ENCODE measurements around the gene CHPF. TPM values are rescaled to one million over a fixed set of nuclear protein-coding genes. Genes with fewer than 3 reads are reported as not detected.

Gene CHPF
- total and polyA plus RNA-seq, 11 donors: 74.1 to 209 (median 138) TPM

DNA sequence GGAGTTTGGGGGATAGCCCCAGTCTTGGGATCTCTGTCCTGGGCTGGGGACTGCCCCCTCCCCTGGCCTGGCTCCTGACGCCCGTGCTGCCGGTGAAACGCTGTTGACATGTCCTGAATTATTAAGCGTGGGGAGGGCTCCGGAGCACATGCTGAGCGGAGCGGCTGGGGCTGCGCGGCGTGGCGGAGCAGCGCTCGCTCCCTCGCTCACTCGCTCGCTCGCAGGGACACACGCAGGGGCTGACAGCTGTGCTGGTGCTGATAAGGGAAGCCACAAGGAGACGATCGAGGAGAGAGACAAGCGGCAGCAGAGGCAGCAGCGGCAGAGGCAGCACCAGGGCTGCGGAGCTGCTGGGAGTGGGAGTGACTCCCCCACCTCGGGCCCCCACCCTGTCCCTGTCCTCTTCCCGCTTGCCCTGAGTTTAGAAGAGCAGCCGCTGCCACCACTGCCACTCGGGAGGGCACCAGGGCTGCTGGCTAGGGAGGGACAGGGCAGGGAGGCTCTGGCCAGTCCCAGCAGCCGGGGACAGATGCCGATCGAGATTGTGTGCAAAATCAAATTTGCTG lies 29.3 kb downstream of the CHPF start, which contains the start of gene ASIC4:
Gene ASIC4, plus strand, starts transcription at position 287 of the 566 bp plus-strand sequence. Its CDS starts 243 bp downstream, at position 530.
- Histone ChIP-seq H3K4me3 (peak within 1 kb of the TSS in 1 of 12 donors; percentile 5), H3K27me3 (peaks cover 0 to 66% (median 36%) of the 10 kb centered on the region in 9 donors)
- WGBS, 4 donors: 4 to 7% (median 5%) methylated on average over 19 to 31 of the region's 31 CpGs

DNA sequence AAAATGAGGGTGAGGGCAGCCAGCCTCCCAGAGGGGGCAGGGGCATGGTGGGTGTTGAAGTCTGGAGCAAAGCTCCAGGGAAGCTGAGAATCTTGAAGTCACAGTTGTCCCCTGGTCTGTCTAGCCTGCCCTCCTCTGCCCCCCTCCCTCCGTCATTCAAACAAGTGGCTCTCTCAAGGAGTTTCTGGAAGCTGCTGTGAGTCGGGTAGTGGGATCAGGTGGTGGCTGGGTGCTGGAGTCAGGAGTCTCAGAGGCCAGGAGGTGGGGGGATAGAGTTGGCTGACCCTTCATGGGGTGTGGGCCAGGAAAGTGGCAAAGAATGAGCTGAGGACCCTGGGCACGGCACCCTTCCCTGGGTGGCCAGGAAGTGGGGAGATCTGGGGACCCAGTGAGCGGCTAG lies 29.8 kb downstream of the CHPF start:
- 14 to 32% (median 25%) methylated on average over 3 to 4 of the region's 4 CpGs for WGBS, 4 donors
- Histone ChIP-seq H3K27ac (no peak overlapping the region), H3K36me3 (no peaks in the 10 kb centered on the region), H3K4me3 (no peak overlapping the region), H3K4me1 (peaks cover 0 to 41% (median 21%) of the 10 kb centered on the region in 12 donors), H3K27me3 (peaks cover 0 to 66% (median 36%) of the 10 kb centered on the region in 9 donors), H3K9me3 (no peaks in the 10 kb centered on the region)
- DNase-seq (no peak), ATAC-seq (no peak)
- intact Hi-C loops (cut with DNase I): no loop called here
- no peak for TF ChIP-seq POLR2A (IDR thresholded peaks at IDR 0.05)
- TF ChIP-seq, protein P1, sequence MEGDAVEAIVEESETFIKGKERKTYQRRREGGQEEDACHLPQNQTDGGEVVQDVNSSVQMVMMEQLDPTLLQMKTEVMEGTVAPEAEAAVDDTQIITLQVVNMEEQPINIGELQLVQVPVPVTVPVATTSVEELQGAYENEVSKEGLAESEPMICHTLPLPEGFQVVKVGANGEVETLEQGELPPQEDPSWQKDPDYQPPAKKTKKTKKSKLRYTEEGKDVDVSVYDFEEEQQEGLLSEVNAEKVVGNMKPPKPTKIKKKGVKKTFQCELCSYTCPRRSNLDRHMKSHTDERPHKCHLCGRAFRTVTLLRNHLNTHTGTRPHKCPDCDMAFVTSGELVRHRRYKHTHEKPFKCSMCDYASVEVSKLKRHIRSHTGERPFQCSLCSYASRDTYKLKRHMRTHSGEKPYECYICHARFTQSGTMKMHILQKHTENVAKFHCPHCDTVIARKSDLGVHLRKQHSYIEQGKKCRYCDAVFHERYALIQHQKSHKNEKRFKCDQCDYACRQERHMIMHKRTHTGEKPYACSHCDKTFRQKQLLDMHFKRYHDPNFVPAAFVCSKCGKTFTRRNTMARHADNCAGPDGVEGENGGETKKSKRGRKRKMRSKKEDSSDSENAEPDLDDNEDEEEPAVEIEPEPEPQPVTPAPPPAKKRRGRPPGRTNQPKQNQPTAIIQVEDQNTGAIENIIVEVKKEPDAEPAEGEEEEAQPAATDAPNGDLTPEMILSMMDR (IDR thresholded peaks at IDR 0.05): no peak

More for the DNA sequence above, 29.3 kb downstream of the CHPF start, which contains the start of gene ASIC4:
- ATAC-seq (peak in 2 of 4 donors; percentile 13 to 16), DNase-seq (no peak)
- intact Hi-C loops (cut with DNase I): no loop called here
- Histone ChIP-seq H3K4me1 (peaks cover 0 to 36% (median 16%) of the 10 kb centered on the region in 12 donors), H3K9me3 (no peaks in the 10 kb centered on the region), H3K36me3 (no peaks in the 10 kb centered on the region), H3K27ac (no peak within 1 kb of the TSS)
- TF ChIP-seq, protein P1 (IDR thresholded peaks at IDR 0.05): no peak
- no peak for TF ChIP-seq POLR2A (IDR thresholded peaks at IDR 0.05)

DNA sequence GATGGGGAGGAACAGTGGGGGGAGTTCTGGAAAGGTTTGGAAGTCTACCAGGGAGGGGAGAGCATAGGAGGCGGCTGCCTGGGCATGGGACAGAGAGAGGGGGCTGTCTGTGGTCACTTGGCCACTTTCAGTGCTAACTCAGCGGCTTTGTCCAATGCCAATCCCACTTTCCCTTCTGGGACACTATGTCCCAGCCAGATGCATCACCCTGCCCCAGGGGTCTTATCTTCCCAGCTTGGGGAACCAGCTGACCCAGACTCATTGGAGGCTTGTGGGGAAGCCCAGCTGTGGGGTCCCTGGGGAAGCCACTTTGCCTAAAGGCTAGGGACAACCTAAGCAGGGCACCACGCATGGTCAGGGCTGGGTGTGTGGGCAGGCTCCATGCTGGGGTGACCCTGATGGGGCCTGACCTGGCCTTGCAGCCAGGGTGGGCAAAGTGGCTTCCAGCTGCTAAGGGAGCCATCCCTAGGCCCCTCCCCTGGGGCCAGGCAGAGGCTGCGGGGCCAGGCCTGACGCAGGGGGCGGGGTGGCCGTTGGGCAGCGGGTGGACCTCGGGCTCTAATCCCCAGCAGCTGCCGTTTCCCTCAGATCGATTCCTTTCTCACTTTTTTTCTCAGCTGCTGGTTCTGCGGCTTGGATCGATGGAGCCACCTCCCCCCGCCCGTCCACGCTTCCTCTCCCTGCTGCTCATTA lies 30.9 kb downstream of the CHPF start:
- Histone ChIP-seq H3K4me1 (peaks cover 0 to 52% (median 23%) of the 10 kb centered on the region in 12 donors), H3K4me3 (no peak overlapping the region), H3K27ac (no peak overlapping the region), H3K9me3 (no peaks in the 10 kb centered on the region), H3K27me3 (peaks cover 0 to 62% (median 36%) of the 10 kb centered on the region in 9 donors), H3K36me3 (no peaks in the 10 kb centered on the region)
- TF ChIP-seq, protein P1 (IDR thresholded peaks at IDR 0.05): no peak
- TF ChIP-seq POLR2A (IDR thresholded peaks at IDR 0.05): no peak
- ATAC-seq (no peak), DNase-seq (no peak)
- intact Hi-C loops (cut with DNase I): no loop called here
- 37 to 61% (median 42%) methylated on average over 16 of the region's 16 CpGs for WGBS, 4 donors

DNA sequence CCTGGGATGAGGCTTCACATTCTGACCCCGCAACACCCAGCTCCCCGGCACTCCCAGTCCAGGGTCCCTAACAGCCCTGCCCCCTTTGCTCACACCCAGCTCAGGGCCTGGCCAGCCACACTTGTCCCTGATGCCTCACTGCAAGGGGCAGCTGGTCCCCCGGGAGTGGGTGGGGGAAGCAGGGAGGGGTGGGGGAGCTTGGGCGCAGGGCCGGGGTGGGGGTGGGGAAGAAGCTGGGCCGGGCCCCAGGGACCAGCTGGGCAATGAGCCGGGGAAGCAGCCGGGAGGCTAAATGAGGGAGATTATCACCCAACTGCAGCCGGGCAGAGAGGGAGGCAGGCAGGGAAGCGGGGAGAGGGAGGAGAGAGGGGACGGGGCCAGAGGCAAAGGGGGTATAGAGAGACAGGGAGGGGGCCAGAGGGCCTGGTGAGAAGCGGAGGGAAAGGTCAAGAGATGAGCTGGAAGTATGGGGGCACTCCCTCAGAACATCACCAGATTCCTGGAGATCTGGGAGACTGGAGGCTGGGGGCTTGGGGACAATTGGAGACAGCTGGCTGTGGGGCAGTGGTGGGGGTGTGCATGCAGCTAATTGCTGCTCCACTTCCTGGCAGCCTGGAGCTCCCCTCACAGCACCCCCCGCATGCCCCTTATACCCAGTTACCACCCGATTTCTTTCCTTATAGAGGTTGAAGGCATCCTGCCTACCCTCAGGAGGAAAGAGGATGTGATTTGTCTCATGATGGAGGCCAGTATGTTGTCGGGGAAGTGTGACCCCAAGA lies 31.9 kb downstream of the CHPF start:
- Histone ChIP-seq H3K27me3 (peaks cover 0 to 59% (median 32%) of the 10 kb centered on the region in 9 donors), H3K4me1 (peaks cover 0 to 59% (median 23%) of the 10 kb centered on the region in 12 donors), H3K27ac (no peak overlapping the region), H3K9me3 (no peaks in the 10 kb centered on the region), H3K36me3 (peaks cover 0 to 5% (median 1%) of the 10 kb centered on the region in 9 donors), H3K4me3 (no peak overlapping the region)
- ATAC-seq (no peak), DNase-seq (no peak)
- TF ChIP-seq, protein P1 (IDR thresholded peaks at IDR 0.05): no peak
- no peak for TF ChIP-seq POLR2A (IDR thresholded peaks at IDR 0.05)
- WGBS, 4 donors: 40 to 61% (median 46%) methylated on average over 15 of the region's 15 CpGs
- intact Hi-C loops (cut with DNase I): no loop called here
